Measurements from ENCODE around the gene EMID1. TPM values are rescaled to one million over a fixed set of nuclear protein-coding genes. Genes with fewer than 3 reads are reported as not detected.

EMID1 gene
- polyA plus RNA-seq, 1 of the 3 experiments (the other 2 are of a cell fraction), result 1.1 TPM

DNA sequence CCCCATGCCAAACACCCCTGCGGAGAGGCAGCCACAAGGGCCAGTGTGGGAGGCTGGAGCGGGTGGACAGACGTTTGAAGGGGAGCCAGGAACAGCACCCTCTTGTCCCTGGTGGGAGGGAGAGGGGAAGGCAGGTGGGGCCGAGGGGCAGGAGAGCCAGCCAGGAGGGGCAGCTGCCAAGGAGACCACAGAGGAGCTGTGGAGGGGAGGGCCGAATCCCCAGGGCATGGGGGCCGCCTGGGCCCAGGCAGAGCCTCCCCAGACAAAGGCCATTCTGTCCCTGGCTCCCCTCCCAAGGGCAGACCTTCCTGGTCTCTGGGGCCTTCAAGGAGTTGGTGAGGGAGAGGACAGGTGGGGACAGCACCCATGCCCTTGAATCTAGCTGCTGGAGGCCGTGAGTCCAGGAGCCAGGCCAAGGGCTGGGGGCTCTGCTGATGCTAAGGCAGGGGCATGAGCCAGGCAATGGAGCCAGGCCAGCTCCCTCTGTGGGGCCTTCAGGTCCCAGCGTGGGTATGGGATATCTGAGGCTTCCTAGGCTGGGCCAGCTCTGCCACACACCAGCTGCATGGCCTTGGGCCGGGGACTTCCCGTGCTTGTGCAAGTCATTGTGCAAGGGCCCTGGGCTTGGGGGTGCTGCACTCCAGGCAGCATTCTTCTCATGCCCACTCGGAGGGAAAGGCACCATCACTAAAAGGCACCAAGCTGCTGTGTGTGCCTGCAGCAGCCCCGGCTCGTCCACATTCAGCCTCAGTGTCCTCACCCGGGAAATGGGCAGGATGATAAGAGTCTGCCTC, 11.4 kb downstream of the EMID1 start:
- H3K4me1 ChIP-seq (ENCODE audit: control insufficient read depth in 1 of 2, insufficient read depth in 2 of 2, low read depth in 1 of 2, low read length in 1 of 2), result no peaks in the 10 kb centered on the region
- no peak overlapping the region for H3K4me2 ChIP-seq
- 59% methylated on average over 8 of the region's 14 CpGs for WGBS (ENCODE audit: low lambda C conversion rate)
- no peaks in the 10 kb centered on the region for H3K79me2 ChIP-seq (ENCODE audit: insufficient read depth)
- no peaks in the 10 kb centered on the region for H4K20me1 ChIP-seq (ENCODE audit: insufficient read depth)
- no peak for TF ChIP-seq PBX3 (IDR thresholded peaks at IDR 0.05)
- TF ChIP-seq EP300 (IDR thresholded peaks at IDR 0.05; ENCODE audit: borderline replicate concordance in 1 of 2, low read depth in 1 of 2, low read length in 1 of 2), result no peak
- TF ChIP-seq FOXJ3 (CRISPR knock-in tag; IDR thresholded peaks at IDR 0.05), result no peak
- no peak for TF ChIP-seq SIN3A (IDR thresholded peaks at IDR 0.05; ENCODE audit: borderline replicate concordance, low read depth, low read length)
- no peak for TF ChIP-seq YY1 (IDR thresholded peaks at IDR 0.05; ENCODE audit: low read depth)
- no peak for TF ChIP-seq RCOR1 (IDR thresholded peaks at IDR 0.05; ENCODE audit: low read length)
- no peak for TF ChIP-seq NRF1 (IDR thresholded peaks at IDR 0.05; ENCODE audit: low read depth, low read length)
- TF ChIP-seq RFX5 (IDR thresholded peaks at IDR 0.05; ENCODE audit: low read length), result no peak
- no peak for TF ChIP-seq ZBTB33 (IDR thresholded peaks at IDR 0.05; ENCODE audit: borderline replicate concordance, low read depth)
- TF ChIP-seq SMC3 (IDR thresholded peaks at IDR 0.05; ENCODE audit: low read depth, low read length), result no peak
- TF ChIP-seq GATA2 (CRISPR knock-in tag; IDR thresholded peaks at IDR 0.05), result no peak
- no peak for TF ChIP-seq FOXM1 (IDR thresholded peaks at IDR 0.05; ENCODE audit: low read depth)
- no peak for TF ChIP-seq USF1 (IDR thresholded peaks at IDR 0.05; ENCODE audit: borderline replicate concordance, low read depth)
- no peak for TF ChIP-seq NFIC (IDR thresholded peaks at IDR 0.05; ENCODE audit: borderline replicate concordance)
- TF ChIP-seq, protein P1, sequence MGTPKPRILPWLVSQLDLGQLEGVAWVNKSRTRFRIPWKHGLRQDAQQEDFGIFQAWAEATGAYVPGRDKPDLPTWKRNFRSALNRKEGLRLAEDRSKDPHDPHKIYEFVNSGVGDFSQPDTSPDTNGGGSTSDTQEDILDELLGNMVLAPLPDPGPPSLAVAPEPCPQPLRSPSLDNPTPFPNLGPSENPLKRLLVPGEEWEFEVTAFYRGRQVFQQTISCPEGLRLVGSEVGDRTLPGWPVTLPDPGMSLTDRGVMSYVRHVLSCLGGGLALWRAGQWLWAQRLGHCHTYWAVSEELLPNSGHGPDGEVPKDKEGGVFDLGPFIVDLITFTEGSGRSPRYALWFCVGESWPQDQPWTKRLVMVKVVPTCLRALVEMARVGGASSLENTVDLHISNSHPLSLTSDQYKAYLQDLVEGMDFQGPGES (IDR thresholded peaks at IDR 0.05; ENCODE audit: low read depth, low read length), result no peak
- no peak for TF ChIP-seq FOSL2 (IDR thresholded peaks at IDR 0.05; ENCODE audit: borderline replicate concordance, low read depth)
- no peaks in the 10 kb centered on the region for H3K9me3 ChIP-seq
- no peak overlapping the region for H3K9ac ChIP-seq
- no peak overlapping the region for H3K4me3 ChIP-seq (ENCODE audit: low read depth in 2 of 2, low read length in 1 of 2)
- POLR2A ChIA-PET, result no interaction called here
- no peaks in the 10 kb centered on the region for H3K27me3 ChIP-seq (ENCODE audit: insufficient read depth)
- H3K9me2 ChIP-seq, result no peaks in the 10 kb centered on the region
- H3K27ac ChIP-seq (ENCODE audit: low read depth in 2 of 2, low read length in 1 of 2), result no peak overlapping the region
- CTCF ChIA-PET, result interaction anchor here (0.6 to 1.1 kb wide), 3 partner anchors 9 to 28 kb away, joined by 3 to 4 read pairs (median 3); no protein-coding TSS in a partner anchor
- H3K36me3 ChIP-seq (replicated peaks in 1 of 2; ENCODE audit: control insufficient read depth in 1 of 2, insufficient read depth in 2 of 2, low read length in 1 of 2), result no peaks in the 10 kb centered on the region
- H2AFZ ChIP-seq (ENCODE audit: low read depth), result no peak overlapping the region
- DNase-seq, result peak; percentile 22
- no peaks in the 10 kb centered on the region for H3F3A ChIP-seq (replicated peaks; ENCODE audit: insufficient read depth)
